HepG2 (cell line): ENCODE data around the gene C1S. TPM values are rescaled to one million over a fixed set of nuclear protein-coding genes. Genes with fewer than 3 reads are reported as not detected.

Experiments
- ETV6 ChIP-seq: sonication (generic); formaldehyde crosslinking; conservative IDR thresholded peaks from 2 replicates; pipeline ENCODE4 v1.4.0; 2020; ENCODE audit warnings: missing genetic modification reagents
- PRMT3 ChIP-seq: sonication (generic); formaldehyde crosslinking; IDR thresholded peaks from 2 replicates; pipeline ENCODE4 v1.8.1; 2022; ENCODE audit warnings: low read depth, mild to moderate bottlenecking, moderate library complexity, missing genetic modification reagents, borderline replicate concordance
- SRF ChIP-seq: IDR thresholded peaks from 2 replicates; pipeline ENCODE4 v1.6.1; 2011; ENCODE audit warnings: mild to moderate bottlenecking, low read depth, low read length, moderate library complexity
- TSC22D2 ChIP-seq: sonication (generic); formaldehyde crosslinking; IDR thresholded peaks from 2 replicates; pipeline ENCODE4 v1.5.1; 2020; ENCODE audit warnings: missing genetic modification reagents, mild to moderate bottlenecking, borderline replicate concordance
- ZNF101 ChIP-seq: sonication (generic); formaldehyde crosslinking; IDR thresholded peaks from 2 replicates; pipeline ENCODE4 v1.4.0; 2020; ENCODE audit warnings: mild to moderate bottlenecking, low read depth, missing genetic modification reagents, borderline replicate concordance
- ZNF160 ChIP-seq: sonication (generic); formaldehyde crosslinking; IDR thresholded peaks from 2 replicates; pipeline ENCODE4 v1.8.0; 2022; ENCODE audit warnings: mild to moderate bottlenecking, inconsistent platforms, missing genetic modification reagents
- ZNF235 ChIP-seq: sonication (generic); formaldehyde crosslinking; IDR thresholded peaks from 2 replicates; pipeline ENCODE4 v1.8.1; 2023; ENCODE audit warnings: mild to moderate bottlenecking, missing genetic modification reagents, borderline replicate concordance
- ZNF713 ChIP-seq: sonication (generic); formaldehyde crosslinking; IDR thresholded peaks from 2 replicates; pipeline ENCODE4 v1.4.0; 2020; ENCODE audit warnings: mild to moderate bottlenecking, missing genetic modification reagents
- ZNF749 ChIP-seq: sonication (generic); formaldehyde crosslinking; IDR thresholded peaks from 2 replicates; pipeline ENCODE4 v1.8.0; 2022; ENCODE audit warnings: mild to moderate bottlenecking, missing genetic modification reagents, moderate library complexity, borderline replicate concordance
- ZNF841 ChIP-seq: sonication (generic); formaldehyde crosslinking; IDR thresholded peaks from 2 replicates; pipeline ENCODE4 v1.8.1; 2023; ENCODE audit warnings: missing genetic modification reagents, borderline replicate concordance
- polyA plus RNA-seq, 8 experiments: library from polyadenylated mRNA; depleted of rRNA in 3 of 8; stranded (reverse) in 7 of 8; unstranded in 1 of 8; fragments of >200 nt; fragmentation: Illumina TruSeq in 4 of 8; extraction: Trizol in 4 of 8; gene quantifications; 2 replicates each; pipeline versions ENCODE4 v1.2.1 to v1.2.3, GENCODE V29; 2011 to 2016; ENCODE audit warnings: low read depth in 4 of 8, missing spikeins in 1 of 8, mixed read lengths in 1 of 8; ENCODE audit not compliant: insufficient read depth in 1 of 8
- total RNA-seq, 5 experiments: library from RNA; depleted of rRNA; stranded (reverse); fragments of >200 nt; fragmentation: Illumina TruSeq; extraction: Trizol; gene quantifications; 2 replicates each; pipeline ENCODE4 v1.2.3, GENCODE V29; 2016; ENCODE audit warnings: low read depth in 1 of 5
- TF ChIP-seq, protein P1 (sequence below): sonication (generic); formaldehyde crosslinking; IDR thresholded peaks from 2 replicates; pipeline ENCODE4 v1.4.0; 2020; ENCODE audit warnings: missing genetic modification reagents
- TF ChIP-seq, protein P2 (sequence below): IDR thresholded peaks from 2 replicates; pipeline ENCODE4 v1.6.1; 2012; ENCODE audit warnings: low read length, improper control_type of control experiment
- TF ChIP-seq, protein P3 (sequence below): IDR thresholded peaks from 2 replicates; pipeline ENCODE4 v1.6.1; 2018; ENCODE audit warnings: missing genetic modification reagents
- TF ChIP-seq, protein P4 (sequence below): sonication (generic); formaldehyde crosslinking; IDR thresholded peaks from 2 replicates; pipeline ENCODE4 v1.4.0; 2020; ENCODE audit warnings: mild to moderate bottlenecking, missing genetic modification reagents, borderline replicate concordance
- TF ChIP-seq, protein P5 (sequence below): sonication (generic); formaldehyde crosslinking; IDR thresholded peaks from 2 replicates; pipeline ENCODE4 v1.4.0; 2020; ENCODE audit warnings: missing genetic modification reagents

C1S gene
- total and polyA plus RNA-seq, 2 of the 13 experiments (the other 11 are each of a cell fraction or from before 2014, with no cell fraction given) = 14.5 to 18.2 TPM

DNA sequence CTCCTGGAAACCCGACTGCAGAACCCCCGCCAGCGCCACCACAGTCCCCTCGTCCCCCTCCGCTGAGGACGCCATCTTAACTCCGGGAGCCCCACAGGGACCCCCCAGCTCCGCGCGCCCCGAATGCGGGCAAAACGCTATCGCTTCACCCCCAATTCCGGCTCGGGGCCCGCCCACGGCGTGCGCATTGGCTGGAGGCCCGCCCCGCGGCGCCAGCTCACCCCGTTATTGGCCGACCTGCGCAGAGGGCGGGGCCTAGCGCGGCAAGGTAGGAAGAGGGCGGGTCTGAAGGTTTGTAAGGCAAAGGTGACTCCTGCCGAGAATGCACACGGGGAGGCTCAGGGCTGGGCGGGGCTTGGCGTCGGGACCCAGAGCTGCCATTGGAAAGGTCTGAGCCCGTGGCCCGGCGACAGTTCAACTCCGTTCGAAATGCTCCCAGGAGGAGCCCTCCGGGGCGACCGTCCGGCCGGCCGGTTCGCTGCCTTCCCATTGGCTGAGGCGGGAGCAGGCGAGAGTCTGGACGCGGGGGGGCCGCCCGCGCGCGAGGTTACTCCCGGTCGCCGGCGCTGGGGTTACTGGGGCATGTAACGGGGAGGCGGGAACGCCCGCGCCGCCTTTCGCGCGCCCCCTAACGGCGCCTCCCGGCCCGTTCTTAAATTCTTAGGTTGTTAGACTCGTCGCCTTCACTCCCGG lies 42.0 kb upstream of the C1S start, which contains the start of gene LPCAT3 (continued):
- TF ChIP-seq ZNF235 (CRISPR knock-in tag) = no peak
- no peak for TF ChIP-seq PRMT3 (CRISPR knock-in tag)
- no peak for TF ChIP-seq ZNF841 (CRISPR knock-in tag)
- TF ChIP-seq, protein P1, sequence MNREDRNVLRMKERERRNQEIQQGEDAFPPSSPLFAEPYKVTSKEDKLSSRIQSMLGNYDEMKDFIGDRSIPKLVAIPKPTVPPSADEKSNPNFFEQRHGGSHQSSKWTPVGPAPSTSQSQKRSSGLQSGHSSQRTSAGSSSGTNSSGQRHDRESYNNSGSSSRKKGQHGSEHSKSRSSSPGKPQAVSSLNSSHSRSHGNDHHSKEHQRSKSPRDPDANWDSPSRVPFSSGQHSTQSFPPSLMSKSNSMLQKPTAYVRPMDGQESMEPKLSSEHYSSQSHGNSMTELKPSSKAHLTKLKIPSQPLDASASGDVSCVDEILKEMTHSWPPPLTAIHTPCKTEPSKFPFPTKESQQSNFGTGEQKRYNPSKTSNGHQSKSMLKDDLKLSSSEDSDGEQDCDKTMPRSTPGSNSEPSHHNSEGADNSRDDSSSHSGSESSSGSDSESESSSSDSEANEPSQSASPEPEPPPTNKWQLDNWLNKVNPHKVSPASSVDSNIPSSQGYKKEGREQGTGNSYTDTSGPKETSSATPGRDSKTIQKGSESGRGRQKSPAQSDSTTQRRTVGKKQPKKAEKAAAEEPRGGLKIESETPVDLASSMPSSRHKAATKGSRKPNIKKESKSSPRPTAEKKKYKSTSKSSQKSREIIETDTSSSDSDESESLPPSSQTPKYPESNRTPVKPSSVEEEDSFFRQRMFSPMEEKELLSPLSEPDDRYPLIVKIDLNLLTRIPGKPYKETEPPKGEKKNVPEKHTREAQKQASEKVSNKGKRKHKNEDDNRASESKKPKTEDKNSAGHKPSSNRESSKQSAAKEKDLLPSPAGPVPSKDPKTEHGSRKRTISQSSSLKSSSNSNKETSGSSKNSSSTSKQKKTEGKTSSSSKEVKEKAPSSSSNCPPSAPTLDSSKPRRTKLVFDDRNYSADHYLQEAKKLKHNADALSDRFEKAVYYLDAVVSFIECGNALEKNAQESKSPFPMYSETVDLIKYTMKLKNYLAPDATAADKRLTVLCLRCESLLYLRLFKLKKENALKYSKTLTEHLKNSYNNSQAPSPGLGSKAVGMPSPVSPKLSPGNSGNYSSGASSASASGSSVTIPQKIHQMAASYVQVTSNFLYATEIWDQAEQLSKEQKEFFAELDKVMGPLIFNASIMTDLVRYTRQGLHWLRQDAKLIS = no peak
- TF ChIP-seq SRF = no peak
- no peak for TF ChIP-seq ZNF749 (CRISPR knock-in tag)
- TF ChIP-seq, protein P2, sequence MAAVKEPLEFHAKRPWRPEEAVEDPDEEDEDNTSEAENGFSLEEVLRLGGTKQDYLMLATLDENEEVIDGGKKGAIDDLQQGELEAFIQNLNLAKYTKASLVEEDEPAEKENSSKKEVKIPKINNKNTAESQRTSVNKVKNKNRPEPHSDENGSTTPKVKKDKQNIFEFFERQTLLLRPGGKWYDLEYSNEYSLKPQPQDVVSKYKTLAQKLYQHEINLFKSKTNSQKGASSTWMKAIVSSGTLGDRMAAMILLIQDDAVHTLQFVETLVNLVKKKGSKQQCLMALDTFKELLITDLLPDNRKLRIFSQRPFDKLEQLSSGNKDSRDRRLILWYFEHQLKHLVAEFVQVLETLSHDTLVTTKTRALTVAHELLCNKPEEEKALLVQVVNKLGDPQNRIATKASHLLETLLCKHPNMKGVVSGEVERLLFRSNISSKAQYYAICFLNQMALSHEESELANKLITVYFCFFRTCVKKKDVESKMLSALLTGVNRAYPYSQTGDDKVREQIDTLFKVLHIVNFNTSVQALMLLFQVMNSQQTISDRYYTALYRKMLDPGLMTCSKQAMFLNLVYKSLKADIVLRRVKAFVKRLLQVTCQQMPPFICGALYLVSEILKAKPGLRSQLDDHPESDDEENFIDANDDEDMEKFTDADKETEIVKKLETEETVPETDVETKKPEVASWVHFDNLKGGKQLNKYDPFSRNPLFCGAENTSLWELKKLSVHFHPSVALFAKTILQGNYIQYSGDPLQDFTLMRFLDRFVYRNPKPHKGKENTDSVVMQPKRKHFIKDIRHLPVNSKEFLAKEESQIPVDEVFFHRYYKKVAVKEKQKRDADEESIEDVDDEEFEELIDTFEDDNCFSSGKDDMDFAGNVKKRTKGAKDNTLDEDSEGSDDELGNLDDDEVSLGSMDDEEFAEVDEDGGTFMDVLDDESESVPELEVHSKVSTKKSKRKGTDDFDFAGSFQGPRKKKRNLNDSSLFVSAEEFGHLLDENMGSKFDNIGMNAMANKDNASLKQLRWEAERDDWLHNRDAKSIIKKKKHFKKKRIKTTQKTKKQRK = no peak
- TF ChIP-seq, protein P3, sequence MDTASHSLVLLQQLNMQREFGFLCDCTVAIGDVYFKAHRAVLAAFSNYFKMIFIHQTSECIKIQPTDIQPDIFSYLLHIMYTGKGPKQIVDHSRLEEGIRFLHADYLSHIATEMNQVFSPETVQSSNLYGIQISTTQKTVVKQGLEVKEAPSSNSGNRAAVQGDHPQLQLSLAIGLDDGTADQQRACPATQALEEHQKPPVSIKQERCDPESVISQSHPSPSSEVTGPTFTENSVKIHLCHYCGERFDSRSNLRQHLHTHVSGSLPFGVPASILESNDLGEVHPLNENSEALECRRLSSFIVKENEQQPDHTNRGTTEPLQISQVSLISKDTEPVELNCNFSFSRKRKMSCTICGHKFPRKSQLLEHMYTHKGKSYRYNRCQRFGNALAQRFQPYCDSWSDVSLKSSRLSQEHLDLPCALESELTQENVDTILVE (CRISPR knock-in tag) = peak; percentile 72; the same call in 1 of the 2 replicates
- no peak for TF ChIP-seq TSC22D2 (CRISPR knock-in tag)
- 0 out of 2 replicates have a peak, but pooled peaks have one; percentile 55 for TF ChIP-seq ZNF160 (CRISPR knock-in tag)
- TF ChIP-seq ZNF101 (CRISPR knock-in tag) = no peak
- TF ChIP-seq ZNF713 = no peak
- TF ChIP-seq, protein P4, sequence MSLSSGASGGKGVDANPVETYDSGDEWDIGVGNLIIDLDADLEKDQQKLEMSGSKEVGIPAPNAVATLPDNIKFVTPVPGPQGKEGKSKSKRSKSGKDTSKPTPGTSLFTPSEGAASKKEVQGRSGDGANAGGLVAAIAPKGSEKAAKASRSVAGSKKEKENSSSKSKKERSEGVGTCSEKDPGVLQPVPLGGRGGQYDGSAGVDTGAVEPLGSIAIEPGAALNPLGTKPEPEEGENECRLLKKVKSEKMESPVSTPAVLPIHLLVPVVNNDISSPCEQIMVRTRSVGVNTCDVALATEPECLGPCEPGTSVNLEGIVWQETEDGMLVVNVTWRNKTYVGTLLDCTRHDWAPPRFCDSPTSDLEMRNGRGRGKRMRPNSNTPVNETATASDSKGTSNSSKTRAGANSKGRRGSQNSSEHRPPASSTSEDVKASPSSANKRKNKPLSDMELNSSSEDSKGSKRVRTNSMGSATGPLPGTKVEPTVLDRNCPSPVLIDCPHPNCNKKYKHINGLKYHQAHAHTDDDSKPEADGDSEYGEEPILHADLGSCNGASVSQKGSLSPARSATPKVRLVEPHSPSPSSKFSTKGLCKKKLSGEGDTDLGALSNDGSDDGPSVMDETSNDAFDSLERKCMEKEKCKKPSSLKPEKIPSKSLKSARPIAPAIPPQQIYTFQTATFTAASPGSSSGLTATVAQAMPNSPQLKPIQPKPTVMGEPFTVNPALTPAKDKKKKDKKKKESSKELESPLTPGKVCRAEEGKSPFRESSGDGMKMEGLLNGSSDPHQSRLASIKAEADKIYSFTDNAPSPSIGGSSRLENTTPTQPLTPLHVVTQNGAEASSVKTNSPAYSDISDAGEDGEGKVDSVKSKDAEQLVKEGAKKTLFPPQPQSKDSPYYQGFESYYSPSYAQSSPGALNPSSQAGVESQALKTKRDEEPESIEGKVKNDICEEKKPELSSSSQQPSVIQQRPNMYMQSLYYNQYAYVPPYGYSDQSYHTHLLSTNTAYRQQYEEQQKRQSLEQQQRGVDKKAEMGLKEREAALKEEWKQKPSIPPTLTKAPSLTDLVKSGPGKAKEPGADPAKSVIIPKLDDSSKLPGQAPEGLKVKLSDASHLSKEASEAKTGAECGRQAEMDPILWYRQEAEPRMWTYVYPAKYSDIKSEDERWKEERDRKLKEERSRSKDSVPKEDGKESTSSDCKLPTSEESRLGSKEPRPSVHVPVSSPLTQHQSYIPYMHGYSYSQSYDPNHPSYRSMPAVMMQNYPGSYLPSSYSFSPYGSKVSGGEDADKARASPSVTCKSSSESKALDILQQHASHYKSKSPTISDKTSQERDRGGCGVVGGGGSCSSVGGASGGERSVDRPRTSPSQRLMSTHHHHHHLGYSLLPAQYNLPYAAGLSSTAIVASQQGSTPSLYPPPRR (CRISPR knock-in tag) = no peak; the same call in 1 of the 2 replicates
- TF ChIP-seq, protein P5, sequence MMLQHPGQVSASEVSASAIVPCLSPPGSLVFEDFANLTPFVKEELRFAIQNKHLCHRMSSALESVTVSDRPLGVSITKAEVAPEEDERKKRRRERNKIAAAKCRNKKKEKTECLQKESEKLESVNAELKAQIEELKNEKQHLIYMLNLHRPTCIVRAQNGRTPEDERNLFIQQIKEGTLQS = no peak
- no peak for TF ChIP-seq ETV6 (CRISPR knock-in tag)
